SK-N-SH (cell line): ENCODE data around the gene DIPK1A. TPM values are rescaled to one million over a fixed set of nuclear protein-coding genes. Genes with fewer than 3 reads are reported as not detected.

Experiments
- CTCF ChIA-PET: fragments of 300-600, 350-600 bp; formaldehyde crosslinking; extraction: SDS; loops from one replicate; lab custom pipeline; 2021; lab: Yijun Ruan, JAX
- POLR2A ChIA-PET: fragments of 350-600 bp; sonication (Branson Sonifier 250); formaldehyde crosslinking; extraction: SDS; loops from one replicate; lab custom pipeline; 2020; ENCODE audit warnings: antibody characterized with exemption, inconsistent platforms; lab: Yijun Ruan, JAX
- DNase-seq: peaks from one replicate; pipeline ENCODE4 v3.0.0; 2012
- H2AFZ ChIP-seq: fragments of 200-600 bp; sonication (generic); 2 replicates; pipeline ENCODE4 v1.8.1; 2016; ENCODE audit warnings: antibody characterized with exemption, mild to moderate bottlenecking, low read depth
- H3F3A ChIP-seq: fragments of 200-600 bp; sonication (generic); replicated peaks from 2 replicates; pipeline ENCODE3; 2016; ENCODE audit warnings: antibody characterized with exemption, mild to moderate bottlenecking; ENCODE audit not compliant: insufficient read depth
- H3K27ac ChIP-seq, 2 experiments: fragments of 200-500 bp in 1 of 2; fragments of 200-600 bp in 1 of 2; sonication (Bioruptor generic) in 1 of 2; sonication (generic), shearing (Covaris generic) in 1 of 2; 2 replicates each; pipeline versions ENCODE4 v1.5.1 to v1.6.1; 2014 to 2016; ENCODE audit warnings: low read depth in 2 of 2, inconsistent platforms in 1 of 2, low read length in 1 of 2, mild to moderate bottlenecking in 1 of 2, mixed read lengths in 1 of 2
- H3K27me3 ChIP-seq: fragments of 200-600 bp; sonication (generic), shearing (Covaris generic); 2 replicates; pipeline ENCODE4 v1.6.1; 2016; ENCODE audit warnings: mixed run types; ENCODE audit not compliant: insufficient read depth
- H3K36me3 ChIP-seq, 2 experiments: fragments of 200-500 bp in 1 of 2; fragments of 200-600 bp in 1 of 2; sonication (Bioruptor generic) in 1 of 2; sonication (generic) in 1 of 2; replicated peaks in 1 of 2; 2 replicates each; pipeline versions ENCODE3 to v1.5.1; 2014 to 2016; ENCODE audit warnings: low read length in 1 of 2, mild to moderate bottlenecking in 1 of 2; ENCODE audit not compliant: insufficient read depth in 2 of 2, control insufficient read depth in 1 of 2
- H3K4me1 ChIP-seq, 2 experiments: fragments of 200-500 bp in 1 of 2; fragments of 200-600 bp in 1 of 2; sonication (Bioruptor generic) in 1 of 2; sonication (generic), shearing (Covaris generic) in 1 of 2; 2 replicates each; pipeline versions ENCODE4 v1.5.1 to v1.6.1; 2014 to 2016; ENCODE audit warnings: low read depth in 1 of 2, low read length in 1 of 2, mixed run types in 1 of 2; ENCODE audit not compliant: insufficient read depth in 2 of 2, control insufficient read depth in 1 of 2
- H3K4me2 ChIP-seq: fragments of 200-600 bp; sonication (generic), shearing (Covaris generic); 2 replicates; pipeline ENCODE4 v1.6.1; 2017; ENCODE audit warnings: mixed run types
- H3K4me3 ChIP-seq, 2 experiments: fragments of 200-500 bp in 1 of 2; fragments of 200-600 bp in 1 of 2; sonication (Bioruptor generic) in 1 of 2; sonication (generic), shearing (Covaris generic) in 1 of 2; 2 replicates each; pipeline versions ENCODE4 v1.5.1 to v1.8.1; 2014 to 2016; ENCODE audit warnings: low read depth in 2 of 2, inconsistent platforms in 1 of 2, low read length in 1 of 2, mild to moderate bottlenecking in 1 of 2, mixed read lengths in 1 of 2, moderate library complexity in 1 of 2
- H3K79me2 ChIP-seq: fragments of 200-600 bp; sonication (generic); 2 replicates; pipeline ENCODE4 v1.8.1; 2017; ENCODE audit warnings: mild to moderate bottlenecking; ENCODE audit not compliant: insufficient read depth
- H3K9ac ChIP-seq: fragments of 200-600 bp; sonication (generic); 2 replicates; pipeline ENCODE4 v1.6.1; 2017; ENCODE audit warnings: mixed run types
- H3K9me2 ChIP-seq: fragments of 200-600 bp; sonication (generic); 2 replicates; pipeline ENCODE4 v1.6.1; 2017; ENCODE audit warnings: mixed run types
- H3K9me3 ChIP-seq: fragments of 200-600 bp; sonication (generic); 2 replicates; pipeline ENCODE4 v1.6.1; 2017; ENCODE audit warnings: mixed run types, mild to moderate bottlenecking, moderate library complexity
- H4K20me1 ChIP-seq: fragments of 200-600 bp; sonication (generic); 2 replicates; pipeline ENCODE4 v1.6.1; 2017; ENCODE audit warnings: mild to moderate bottlenecking, mixed run types; ENCODE audit not compliant: insufficient read depth
- ELF1 ChIP-seq: IDR thresholded peaks from 2 replicates; pipeline ENCODE4 v1.4.0; 2012
- EZH2phosphoT487 ChIP-seq: fragments of 200-600 bp; sonication (generic); IDR thresholded peaks from 2 replicates; pipeline ENCODE4 v1.6.1; 2017; ENCODE audit warnings: low read depth, mixed run types, mild to moderate bottlenecking, antibody characterized with exemption, moderate library complexity, borderline replicate concordance
- FOSL2 ChIP-seq: IDR thresholded peaks from 2 replicates; pipeline ENCODE4 v1.4.0; 2012; ENCODE audit warnings: low read depth, mild to moderate bottlenecking, moderate library complexity, borderline replicate concordance
- FOXJ3 ChIP-seq: sonication (generic); formaldehyde crosslinking; IDR thresholded peaks from 2 replicates; pipeline ENCODE4 v1.5.1; 2020; ENCODE audit warnings: mild to moderate bottlenecking, missing genetic modification reagents
- FOXM1 ChIP-seq: IDR thresholded peaks from 2 replicates; pipeline ENCODE4 v1.4.0; 2012; ENCODE audit warnings: low read depth, mild to moderate bottlenecking
- GATA2 ChIP-seq: sonication (generic); formaldehyde crosslinking; IDR thresholded peaks from 2 replicates; pipeline ENCODE4 v1.5.0; 2020; ENCODE audit warnings: mild to moderate bottlenecking, missing genetic modification reagents
- JUND ChIP-seq: IDR thresholded peaks from 2 replicates; pipeline ENCODE4 v1.4.0; 2012
- NRF1 ChIP-seq: IDR thresholded peaks from 2 replicates; pipeline ENCODE4 v1.6.1; 2012; ENCODE audit warnings: low read depth, mild to moderate bottlenecking, low read length
- PBX3 ChIP-seq: IDR thresholded peaks from 2 replicates; pipeline ENCODE4; 2012
- RCOR1 ChIP-seq: fragments of 150-350 bp; IDR thresholded peaks from 2 replicates; pipeline ENCODE4 v1.6.1; 2017; ENCODE audit warnings: antibody characterized with exemption, low read length
- USF1 ChIP-seq: IDR thresholded peaks from 2 replicates; pipeline ENCODE4 v1.4.0; 2012; ENCODE audit warnings: low read depth, borderline replicate concordance
- YY1 ChIP-seq: IDR thresholded peaks from 2 replicates; pipeline ENCODE4 v1.4.0; 2012; ENCODE audit warnings: low read depth, mild to moderate bottlenecking
- WGBS: methylation state at CpG from one replicate; pipeline ENCODE4 v1.1.6; 2017; ENCODE audit warnings: low lambda C conversion rate; 5-methylcytosine and 5-hydroxymethylcytosine counted together
- polyA plus RNA-seq, 3 experiments: library from polyadenylated mRNA; depleted of rRNA; stranded (reverse); fragments of >200 nt; gene quantifications; 2 replicates each; pipeline ENCODE4 v1.2.3, GENCODE V29; 2012
- TF ChIP-seq, protein P1 (sequence below): IDR thresholded peaks from 2 replicates; pipeline ENCODE4 v1.6.1; 2012; ENCODE audit warnings: mild to moderate bottlenecking, low read depth, low read length, moderate library complexity
- TF ChIP-seq, protein P2 (sequence below): IDR thresholded peaks from 2 replicates; pipeline ENCODE4 v1.4.0; 2012; ENCODE audit warnings: low read depth
- TF ChIP-seq, protein P3 (sequence below): IDR thresholded peaks from 2 replicates; pipeline ENCODE4 v1.4.0; 2012; ENCODE audit warnings: low read depth, borderline replicate concordance

The DIPK1A gene
- polyA plus RNA-seq, 1 of the 3 experiments (the other 2 are of a cell fraction): 3.4 TPM

DNA sequence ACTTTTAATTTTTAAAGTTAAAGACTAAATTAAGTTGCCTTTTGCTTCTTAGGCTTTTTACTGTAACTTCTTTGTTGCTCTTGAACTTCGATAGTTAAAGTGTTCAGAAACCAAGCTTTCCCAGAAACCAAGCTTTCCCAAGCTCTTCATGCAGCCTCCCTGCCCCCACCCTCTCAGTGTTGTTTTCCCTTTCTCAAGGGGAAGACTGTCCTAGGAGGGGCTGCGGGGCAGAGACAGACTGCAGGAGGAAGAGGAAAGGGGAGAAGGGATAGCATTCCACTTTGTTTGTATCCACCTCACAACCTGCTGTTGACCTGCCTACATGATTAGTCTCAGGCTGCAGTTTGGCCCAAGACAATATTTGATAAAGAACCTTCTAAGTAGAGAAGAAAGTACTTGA, 39.0 kb upstream of the DIPK1A start:
- H3K79me2 ChIP-seq: no peaks in the 10 kb centered on the region
- no peaks in the 10 kb centered on the region for H3K36me3 ChIP-seq
- ChIA-PET CTCF (interaction anchor here (1.0 to 2.3 kb wide), 4 partner anchors 15 to 141 kb away, joined by 4 to 21 read pairs (median 8); partner anchors contain the start of gene DIPK1A), POLR2A (no interaction called here)
- H3K9me3 ChIP-seq: no peaks in the 10 kb centered on the region
- H3K4me3 ChIP-seq: no peak overlapping the region
- H3K27ac ChIP-seq: no peak overlapping the region
- H2AFZ ChIP-seq: no peak overlapping the region
- no peaks in the 10 kb centered on the region for H3K9me2 ChIP-seq
- no peaks in the 10 kb centered on the region for H3K27me3 ChIP-seq
- DNase-seq: no peak
- WGBS: 75% methylated on average over 2 of the region's 2 CpGs
- peaks cover 0 to 4% of the 10 kb centered on the region in 2 experiments; a peak in 3 of 4 replicates for H3K4me1 ChIP-seq
- H3K9ac ChIP-seq: no peak overlapping the region
- no peaks in the 10 kb centered on the region for H4K20me1 ChIP-seq
- TF ChIP-seq GATA2 (CRISPR knock-in tag) (no peak), YY1 (no peak), RCOR1 (no peak), EZH2phosphoT487 (no peak), FOXJ3 (CRISPR knock-in tag) (no peak)
- TF ChIP-seq, protein P1, sequence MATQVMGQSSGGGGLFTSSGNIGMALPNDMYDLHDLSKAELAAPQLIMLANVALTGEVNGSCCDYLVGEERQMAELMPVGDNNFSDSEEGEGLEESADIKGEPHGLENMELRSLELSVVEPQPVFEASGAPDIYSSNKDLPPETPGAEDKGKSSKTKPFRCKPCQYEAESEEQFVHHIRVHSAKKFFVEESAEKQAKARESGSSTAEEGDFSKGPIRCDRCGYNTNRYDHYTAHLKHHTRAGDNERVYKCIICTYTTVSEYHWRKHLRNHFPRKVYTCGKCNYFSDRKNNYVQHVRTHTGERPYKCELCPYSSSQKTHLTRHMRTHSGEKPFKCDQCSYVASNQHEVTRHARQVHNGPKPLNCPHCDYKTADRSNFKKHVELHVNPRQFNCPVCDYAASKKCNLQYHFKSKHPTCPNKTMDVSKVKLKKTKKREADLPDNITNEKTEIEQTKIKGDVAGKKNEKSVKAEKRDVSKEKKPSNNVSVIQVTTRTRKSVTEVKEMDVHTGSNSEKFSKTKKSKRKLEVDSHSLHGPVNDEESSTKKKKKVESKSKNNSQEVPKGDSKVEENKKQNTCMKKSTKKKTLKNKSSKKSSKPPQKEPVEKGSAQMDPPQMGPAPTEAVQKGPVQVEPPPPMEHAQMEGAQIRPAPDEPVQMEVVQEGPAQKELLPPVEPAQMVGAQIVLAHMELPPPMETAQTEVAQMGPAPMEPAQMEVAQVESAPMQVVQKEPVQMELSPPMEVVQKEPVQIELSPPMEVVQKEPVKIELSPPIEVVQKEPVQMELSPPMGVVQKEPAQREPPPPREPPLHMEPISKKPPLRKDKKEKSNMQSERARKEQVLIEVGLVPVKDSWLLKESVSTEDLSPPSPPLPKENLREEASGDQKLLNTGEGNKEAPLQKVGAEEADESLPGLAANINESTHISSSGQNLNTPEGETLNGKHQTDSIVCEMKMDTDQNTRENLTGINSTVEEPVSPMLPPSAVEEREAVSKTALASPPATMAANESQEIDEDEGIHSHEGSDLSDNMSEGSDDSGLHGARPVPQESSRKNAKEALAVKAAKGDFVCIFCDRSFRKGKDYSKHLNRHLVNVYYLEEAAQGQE: no peak
- TF ChIP-seq, protein P2, sequence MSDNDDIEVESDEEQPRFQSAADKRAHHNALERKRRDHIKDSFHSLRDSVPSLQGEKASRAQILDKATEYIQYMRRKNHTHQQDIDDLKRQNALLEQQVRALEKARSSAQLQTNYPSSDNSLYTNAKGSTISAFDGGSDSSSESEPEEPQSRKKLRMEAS: no peak
- no peak overlapping the region for H3K4me2 ChIP-seq
- no peaks in the 10 kb centered on the region for H3F3A ChIP-seq

GRCh38 chr1:92998821-92999220, 37.6 kb upstream of the DIPK1A start:
- Histone ChIP-seq H3K9me3 (no peaks in the 10 kb centered on the region), H3K79me2 (no peaks in the 10 kb centered on the region), H3K4me2 (no peak overlapping the region), H3K9ac (no peak overlapping the region), H4K20me1 (no peaks in the 10 kb centered on the region), H3F3A (no peaks in the 10 kb centered on the region), H3K9me2 (no peaks in the 10 kb centered on the region), H2AFZ (no peak overlapping the region), H3K27ac (no peak overlapping the region), H3K27me3 (no peaks in the 10 kb centered on the region), H3K4me3 (no peak overlapping the region), H3K36me3 (no peaks in the 10 kb centered on the region), H3K4me1 (peaks cover 0 to 4% of the 10 kb centered on the region in 2 experiments; a peak in 3 of 4 replicates)
- ChIA-PET CTCF (interaction anchor here (1.0 to 2.7 kb wide), 6 partner anchors 23 to 306 kb away, joined by 3 to 10 read pairs (median 5); partner anchors contain the start of gene DIPK1A), POLR2A (interaction anchor here (0.6 kb wide), 1 partner anchor 69 kb away, joined by 3 read pairs; no protein-coding TSS in a partner anchor)
- 56% methylated on average over 3 of the region's 5 CpGs for WGBS
- no peak for DNase-seq
- TF ChIP-seq USF1 (no peak), PBX3 (no peak), NRF1 (no peak), ELF1 (no peak), FOSL2 (no peak), JUND (no peak), FOXM1 (no peak), EZH2phosphoT487 (no peak), YY1 (no peak)
- TF ChIP-seq, protein P3, sequence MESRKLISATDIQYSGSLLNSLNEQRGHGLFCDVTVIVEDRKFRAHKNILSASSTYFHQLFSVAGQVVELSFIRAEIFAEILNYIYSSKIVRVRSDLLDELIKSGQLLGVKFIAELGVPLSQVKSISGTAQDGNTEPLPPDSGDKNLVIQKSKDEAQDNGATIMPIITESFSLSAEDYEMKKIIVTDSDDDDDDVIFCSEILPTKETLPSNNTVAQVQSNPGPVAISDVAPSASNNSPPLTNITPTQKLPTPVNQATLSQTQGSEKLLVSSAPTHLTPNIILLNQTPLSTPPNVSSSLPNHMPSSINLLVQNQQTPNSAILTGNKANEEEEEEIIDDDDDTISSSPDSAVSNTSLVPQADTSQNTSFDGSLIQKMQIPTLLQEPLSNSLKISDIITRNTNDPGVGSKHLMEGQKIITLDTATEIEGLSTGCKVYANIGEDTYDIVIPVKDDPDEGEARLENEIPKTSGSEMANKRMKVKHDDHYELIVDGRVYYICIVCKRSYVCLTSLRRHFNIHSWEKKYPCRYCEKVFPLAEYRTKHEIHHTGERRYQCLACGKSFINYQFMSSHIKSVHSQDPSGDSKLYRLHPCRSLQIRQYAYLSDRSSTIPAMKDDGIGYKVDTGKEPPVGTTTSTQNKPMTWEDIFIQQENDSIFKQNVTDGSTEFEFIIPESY: no peak
